Measurements from ENCODE around the gene SYCP2.

DNA sequence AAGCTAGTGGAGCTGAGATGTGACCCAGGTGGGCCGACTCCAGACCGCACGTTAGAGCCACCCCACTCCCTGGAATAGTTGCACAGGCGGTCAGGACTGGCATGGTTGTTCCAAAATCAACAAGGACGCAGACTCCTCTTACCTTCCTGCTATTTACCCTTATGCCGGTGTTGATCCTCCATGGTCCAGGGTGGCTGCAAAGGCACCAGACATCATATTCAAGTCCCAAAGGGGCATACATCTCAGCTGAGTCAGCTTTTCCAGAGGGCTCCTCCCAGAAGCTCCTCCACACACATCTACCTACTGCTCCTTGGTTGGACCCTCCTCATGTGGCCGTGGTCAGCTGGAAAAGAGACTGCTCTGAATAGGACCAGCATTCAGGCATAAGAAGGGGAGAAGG, 112.2 kb downstream of the SYCP2 start:
- TF ChIP-seq POLR2A (IDR thresholded peaks at IDR 0.05) = no peak
- TF ChIP-seq, protein P1, sequence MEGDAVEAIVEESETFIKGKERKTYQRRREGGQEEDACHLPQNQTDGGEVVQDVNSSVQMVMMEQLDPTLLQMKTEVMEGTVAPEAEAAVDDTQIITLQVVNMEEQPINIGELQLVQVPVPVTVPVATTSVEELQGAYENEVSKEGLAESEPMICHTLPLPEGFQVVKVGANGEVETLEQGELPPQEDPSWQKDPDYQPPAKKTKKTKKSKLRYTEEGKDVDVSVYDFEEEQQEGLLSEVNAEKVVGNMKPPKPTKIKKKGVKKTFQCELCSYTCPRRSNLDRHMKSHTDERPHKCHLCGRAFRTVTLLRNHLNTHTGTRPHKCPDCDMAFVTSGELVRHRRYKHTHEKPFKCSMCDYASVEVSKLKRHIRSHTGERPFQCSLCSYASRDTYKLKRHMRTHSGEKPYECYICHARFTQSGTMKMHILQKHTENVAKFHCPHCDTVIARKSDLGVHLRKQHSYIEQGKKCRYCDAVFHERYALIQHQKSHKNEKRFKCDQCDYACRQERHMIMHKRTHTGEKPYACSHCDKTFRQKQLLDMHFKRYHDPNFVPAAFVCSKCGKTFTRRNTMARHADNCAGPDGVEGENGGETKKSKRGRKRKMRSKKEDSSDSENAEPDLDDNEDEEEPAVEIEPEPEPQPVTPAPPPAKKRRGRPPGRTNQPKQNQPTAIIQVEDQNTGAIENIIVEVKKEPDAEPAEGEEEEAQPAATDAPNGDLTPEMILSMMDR (IDR thresholded peaks at IDR 0.05) = no peak
- no peak for TF ChIP-seq EP300 (IDR thresholded peaks at IDR 0.05)

Data from ovary (tissue), 3 donors.